Smooth muscle cell (in vitro differentiated cells): ENCODE results near the gene UBD. TPM values are rescaled to one million over a fixed set of nuclear protein-coding genes. Genes with fewer than 3 reads are reported as not detected.

Experiments
- DNase-seq: peaks from one replicate; lab custom pipeline; 2025; ENCODE audit not compliant: unreplicated experiment; lab: John Stamatoyannopoulos, UW
- H2AFZ ChIP-seq: fragments of 200-600 bp; sonication (generic); 2 replicates; pipeline ENCODE4 v1.6.0; 2016; ENCODE audit warnings: antibody characterized with exemption, low read depth, mild to moderate bottlenecking
- H3F3A ChIP-seq: fragments of 200-600 bp; sonication (generic); 2 replicates; pipeline ENCODE4 v1.6.0; 2017; ENCODE audit warnings: antibody characterized with exemption, low read depth
- H3K27ac ChIP-seq: fragments of 200-600 bp; sonication (generic); 2 replicates; pipeline ENCODE4 v1.5.1; 2016; ENCODE audit warnings: low read depth, mild to moderate bottlenecking
- H3K27me3 ChIP-seq: fragments of 200-600 bp; sonication (generic); 2 replicates; pipeline ENCODE4 v1.6.1; 2016; ENCODE audit warnings: low read depth, mild to moderate bottlenecking
- H3K36me3 ChIP-seq: fragments of 200-600 bp; sonication (generic); 2 replicates; pipeline ENCODE4 v1.5.1; 2016; ENCODE audit warnings: low read depth
- H3K4me1 ChIP-seq: fragments of 200-600 bp; sonication (generic); 2 replicates; pipeline ENCODE4 v1.5.1; 2016; ENCODE audit warnings: low read depth
- H3K4me2 ChIP-seq: fragments of 200-600 bp; sonication (generic); 2 replicates; pipeline ENCODE4 v1.6.0; 2016; ENCODE audit warnings: mild to moderate bottlenecking
- H3K4me3 ChIP-seq: fragments of 200-600 bp; sonication (generic); 2 replicates; pipeline ENCODE4 v1.5.1; 2016; ENCODE audit warnings: mild to moderate bottlenecking
- H3K79me2 ChIP-seq: fragments of 200-600 bp; sonication (generic); 2 replicates; pipeline ENCODE4 v1.6.0; 2016; ENCODE audit warnings: low read depth, mild to moderate bottlenecking
- H3K9ac ChIP-seq: fragments of 200-600 bp; sonication (generic); 2 replicates; pipeline ENCODE4 v1.6.0; 2016; ENCODE audit warnings: low read depth
- H3K9me3 ChIP-seq: fragments of 200-600 bp; sonication (generic); replicated peaks from 2 replicates; pipeline ENCODE4 v1.5.1; 2016; ENCODE audit warnings: low read depth
- H4K20me1 ChIP-seq: fragments of 200-600 bp; sonication (generic); 2 replicates; pipeline ENCODE4 v1.6.0; 2016; ENCODE audit warnings: low read depth
- CTCF ChIP-seq: fragments of 200-600 bp; sonication (generic); IDR thresholded peaks from 2 replicates; pipeline ENCODE4 v1.5.1; 2017; ENCODE audit warnings: borderline replicate concordance, mild to moderate bottlenecking, antibody characterized with exemption; ENCODE audit not compliant: insufficient read depth, poor library complexity, severe bottlenecking
- WGBS: methylation state at CpG from one replicate; pipeline ENCODE4 v1.1.7; 2016; ENCODE audit warnings: low lambda C conversion rate; 5-methylcytosine and 5-hydroxymethylcytosine counted together
- polyA plus RNA-seq: library from polyadenylated mRNA; unstranded; fragments of >200 nt; fragmentation: Nextera tagmentation; extraction: Ambion mirVana; gene quantifications from 2 replicates; pipeline ENCODE4 v1.2.1, GENCODE V29; 2016
- total RNA-seq: library from RNA; depleted of rRNA; stranded (reverse); fragments of >200 nt; gene quantifications from 2 replicates; pipeline ENCODE4 v1.2.3, GENCODE V29; 2014

Gene UBD
- total and polyA plus RNA-seq, 2 experiments from 2014 or later, result 0.38 TPM; not detected in 1

- no peak overlapping the region for H3K9ac ChIP-seq
- no peak for TF ChIP-seq CTCF
- no peaks in the 10 kb centered on the region for H4K20me1 ChIP-seq
- no peak overlapping the region for H2AFZ ChIP-seq
- peaks cover 9% of the 10 kb centered on the region for H3K27me3 ChIP-seq
- H3K4me1 ChIP-seq, result no peaks in the 10 kb centered on the region
- 75% methylated on average over 3 of the region's 3 CpGs for WGBS
- H3K36me3 ChIP-seq, result no peaks in the 10 kb centered on the region
- no peak overlapping the region for H3K4me2 ChIP-seq
- no peak overlapping the region for H3K27ac ChIP-seq
- H3K4me3 ChIP-seq, result no peak overlapping the region
- H3K9me3 ChIP-seq, result no peaks in the 10 kb centered on the region
- no peaks in the 10 kb centered on the region for H3K79me2 ChIP-seq
- no peak for DNase-seq
- no peaks in the 10 kb centered on the region for H3F3A ChIP-seq
These were observed 4.0 kb upstream of the UBD start for GRCh38 chr6:29563435-29563965.

GRCh38 chr6:29561606-29562181 is 2.2 kb upstream of the UBD start:
- Histone ChIP-seq H2AFZ (no peak overlapping the region), H3K4me3 (no peak overlapping the region), H4K20me1 (no peaks in the 10 kb centered on the region), H3K79me2 (no peaks in the 10 kb centered on the region), H3F3A (no peaks in the 10 kb centered on the region), H3K9ac (no peak overlapping the region), H3K9me3 (no peaks in the 10 kb centered on the region), H3K36me3 (no peaks in the 10 kb centered on the region), H3K27ac (no peak overlapping the region), H3K27me3 (peaks cover 20% of the 10 kb centered on the region), H3K4me1 (no peaks in the 10 kb centered on the region), H3K4me2 (no peak overlapping the region)
- TF ChIP-seq CTCF, result no peak
- DNase-seq, result no peak
- WGBS, result 88% methylated on average over 1 of the region's 1 CpG

GRCh38 chr6:29561091-29561490 is 1.6 kb upstream of the UBD start:
- Histone ChIP-seq H3K9ac (no peak overlapping the region), H3K79me2 (no peaks in the 10 kb centered on the region), H3K4me3 (no peak overlapping the region), H4K20me1 (no peaks in the 10 kb centered on the region), H3K27me3 (peaks cover 26% of the 10 kb centered on the region), H3K4me2 (no peak overlapping the region), H3K27ac (no peak overlapping the region), H3K36me3 (no peaks in the 10 kb centered on the region), H3K9me3 (no peaks in the 10 kb centered on the region), H2AFZ (no peak overlapping the region), H3F3A (no peaks in the 10 kb centered on the region), H3K4me1 (no peaks in the 10 kb centered on the region)
- DNase-seq, result no peak
- no peak for TF ChIP-seq CTCF

GRCh38 chr6:29558439-29559079 is 973 bp downstream of the UBD start:
- no peak for TF ChIP-seq CTCF
- no peak overlapping the region for H3K4me3 ChIP-seq
- peaks cover 51% of the 10 kb centered on the region for H3K27me3 ChIP-seq
- no peak for DNase-seq
- H3K27ac ChIP-seq, result no peak overlapping the region
- no peaks in the 10 kb centered on the region for H3F3A ChIP-seq
- H4K20me1 ChIP-seq, result no peaks in the 10 kb centered on the region
- no peak overlapping the region for H2AFZ ChIP-seq
- no peaks in the 10 kb centered on the region for H3K79me2 ChIP-seq
- H3K4me2 ChIP-seq, result no peak overlapping the region
- H3K4me1 ChIP-seq, result no peaks in the 10 kb centered on the region
- WGBS, result 92% methylated on average over 22 of the region's 22 CpGs
- H3K9me3 ChIP-seq, result no peaks in the 10 kb centered on the region
- no peaks in the 10 kb centered on the region for H3K36me3 ChIP-seq
- no peak overlapping the region for H3K9ac ChIP-seq
